GM10847 (cell line): ENCODE results near the gene MAN2B2.
A peak's percentile ranks its signal among the peaks of the same experiment; 100 is the strongest.

Experiments used
- POLR2A ChIP-seq: IDR thresholded peaks from 2 replicates; pipeline ENCODE4 v1.6.1; 2011; ENCODE audit not compliant: insufficient read length; ENCODE audit errors: extremely low read depth

Gene MAN2B2

GRCh38 chr4:6574747-6575502 lies at the start of gene MAN2B2:
MAN2B2 (plus strand) TSS chr4:6575189; CDS start chr4:6575211, 22 bp downstream.
- peak; percentile 87 for TF ChIP-seq POLR2A

GRCh38 chr4:6525474-6525873 lies 49.5 kb upstream of the MAN2B2 start:
- no peak for TF ChIP-seq POLR2A

- TF ChIP-seq POLR2A: no peak
Measured at GRCh38 chr4:6526156-6526555, 48.8 kb upstream of the MAN2B2 start.

- no peak for TF ChIP-seq POLR2A
Measured at GRCh38 chr4:6526671-6527091, 48.3 kb upstream of the MAN2B2 start.

GRCh38 chr4:6527259-6527658 lies 47.7 kb upstream of the MAN2B2 start:
- TF ChIP-seq POLR2A: no peak

GRCh38 chr4:6527683-6528595 lies 47.0 kb upstream of the MAN2B2 start:
- no peak for TF ChIP-seq POLR2A

GRCh38 chr4:6529021-6529420 lies 46.0 kb upstream of the MAN2B2 start:
- TF ChIP-seq POLR2A: no peak

GRCh38 chr4:6530301-6530700 lies 44.7 kb upstream of the MAN2B2 start:
- TF ChIP-seq POLR2A: no peak

- no peak for TF ChIP-seq POLR2A
Measured at GRCh38 chr4:6530964-6531363, 44.0 kb upstream of the MAN2B2 start.

- no peak for TF ChIP-seq POLR2A
Measured at GRCh38 chr4:6532102-6532501, 42.9 kb upstream of the MAN2B2 start.

GRCh38 chr4:6532658-6533057 lies 42.3 kb upstream of the MAN2B2 start:
- no peak for TF ChIP-seq POLR2A

- TF ChIP-seq POLR2A: no peak
Measured at GRCh38 chr4:6534050-6534449, 40.9 kb upstream of the MAN2B2 start.

- TF ChIP-seq POLR2A: no peak
Measured at GRCh38 chr4:6534618-6535328, 40.2 kb upstream of the MAN2B2 start.

GRCh38 chr4:6535329-6535692 lies 39.7 kb upstream of the MAN2B2 start:
- TF ChIP-seq POLR2A: no peak

- TF ChIP-seq POLR2A: no peak
Measured at GRCh38 chr4:6535706-6536105, 39.3 kb upstream of the MAN2B2 start.
